GM21825 (cell line): ENCODE results near the gene ZNF530.
A peak's percentile ranks its signal among the peaks of the same experiment; 100 is the strongest.

Source experiments
- ATAC-seq: cut with Tn5 transposase; IDR thresholded peaks from one replicate; pipeline ENCODE4 v1.9.1; 2021; ENCODE audit warnings: mild to moderate bottlenecking, moderate library complexity; ENCODE audit not compliant: unreplicated experiment

ZNF530 gene

GRCh38 chr19:57613941-57614743, 14.5 kb downstream of the ZNF530 start, which contains the start of gene ZNF134:
TSS of gene ZNF134 (plus strand) at chr19:57614242. CDS start at chr19:57619469, 5,227 bp downstream.
- ATAC-seq = peak; percentile 95

DNA sequence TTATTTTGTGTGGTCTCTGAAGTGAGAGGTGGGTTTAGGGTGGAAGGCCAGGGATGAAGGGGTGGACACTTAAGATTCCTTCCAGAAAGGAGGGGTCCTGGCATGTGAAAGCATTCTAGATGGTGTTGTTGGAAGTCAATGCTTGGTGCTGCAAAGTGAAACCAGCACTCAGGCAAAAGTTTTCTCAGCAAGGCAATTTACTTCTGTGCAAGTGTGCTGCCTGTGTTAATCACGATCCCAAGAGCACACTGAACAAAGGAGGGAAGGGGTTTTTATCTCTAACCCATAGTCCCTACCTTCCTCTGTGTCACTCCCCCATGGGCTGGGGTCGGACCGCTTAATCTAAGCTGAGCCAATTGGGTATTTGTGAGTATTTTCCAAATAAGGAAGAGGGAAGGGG, 15.7 kb downstream of the ZNF530 start:
- ATAC-seq = no peak

DNA sequence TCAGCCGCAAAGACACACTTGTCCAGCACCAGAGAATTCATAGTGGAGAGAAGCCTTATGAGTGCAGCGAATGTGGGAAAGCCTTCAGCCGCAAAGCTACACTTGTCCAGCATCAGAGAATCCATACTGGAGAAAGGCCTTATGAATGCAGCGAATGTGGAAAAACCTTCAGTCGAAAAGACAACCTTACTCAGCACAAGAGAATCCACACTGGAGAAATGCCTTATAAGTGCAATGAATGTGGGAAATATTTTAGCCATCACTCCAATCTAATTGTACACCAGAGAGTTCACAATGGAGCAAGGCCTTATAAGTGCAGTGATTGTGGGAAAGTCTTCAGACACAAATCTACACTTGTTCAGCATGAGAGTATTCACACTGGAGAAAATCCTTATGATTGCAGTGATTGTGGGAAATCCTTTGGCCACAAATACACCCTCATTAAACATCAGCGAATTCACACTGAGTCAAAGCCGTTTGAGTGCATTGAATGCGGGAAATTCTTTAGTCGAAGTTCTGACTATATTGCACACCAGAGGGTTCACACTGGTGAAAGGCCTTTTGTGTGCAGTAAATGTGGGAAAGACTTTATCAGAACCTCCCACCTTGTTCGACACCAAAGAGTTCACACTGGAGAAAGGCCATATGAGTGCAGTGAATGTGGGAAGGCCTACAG, 21.1 kb downstream of the ZNF530 start:
- ATAC-seq = no peak

- no peak for ATAC-seq
Measured at GRCh38 chr19:57623091-57623490, 23.4 kb downstream of the ZNF530 start.

- ATAC-seq = peak; percentile 96
Measured at GRCh38 chr19:57632987-57633831, 33.5 kb downstream of the ZNF530 start, which contains the start of gene ZNF211. TSS of gene ZNF211 (plus strand) at chr19:57633168. CDS start at chr19:57633347, 179 bp downstream.

DNA sequence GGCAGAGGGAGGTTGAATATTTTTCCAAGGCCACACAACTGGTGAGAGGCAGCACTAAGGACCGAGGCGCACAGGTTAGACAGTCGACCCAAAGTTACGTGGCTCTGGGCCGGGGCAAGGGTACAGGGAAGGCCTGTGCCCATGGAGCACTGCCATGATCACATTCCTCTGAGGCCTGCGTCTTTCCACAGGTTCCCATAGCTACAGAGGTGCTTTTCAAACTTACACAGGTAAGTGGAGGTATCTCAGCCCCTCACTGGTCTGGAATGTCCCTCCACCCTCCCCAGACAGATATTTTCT, 34.1 kb downstream of the ZNF530 start:
- ATAC-seq = no peak

DNA sequence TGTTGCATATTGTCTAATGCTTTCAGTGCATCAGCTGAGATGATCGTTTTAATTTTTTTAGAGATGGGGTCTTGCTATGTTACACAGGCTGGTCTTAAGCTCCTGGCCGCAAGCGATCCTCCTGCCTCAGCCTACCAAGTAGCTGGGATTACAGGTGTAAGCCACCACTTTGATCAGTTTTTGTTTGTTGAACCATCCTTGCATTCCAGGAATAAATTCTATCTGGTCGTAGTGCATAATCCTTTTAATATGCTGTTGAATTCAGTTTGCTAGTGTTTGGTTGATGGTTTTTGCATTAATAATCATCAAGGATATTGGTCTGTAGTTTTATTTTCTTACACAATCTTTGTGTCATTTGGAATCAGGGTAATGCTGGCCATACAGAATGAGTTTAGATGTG, 37.7 kb downstream of the ZNF530 start:
- ATAC-seq = no peak

DNA sequence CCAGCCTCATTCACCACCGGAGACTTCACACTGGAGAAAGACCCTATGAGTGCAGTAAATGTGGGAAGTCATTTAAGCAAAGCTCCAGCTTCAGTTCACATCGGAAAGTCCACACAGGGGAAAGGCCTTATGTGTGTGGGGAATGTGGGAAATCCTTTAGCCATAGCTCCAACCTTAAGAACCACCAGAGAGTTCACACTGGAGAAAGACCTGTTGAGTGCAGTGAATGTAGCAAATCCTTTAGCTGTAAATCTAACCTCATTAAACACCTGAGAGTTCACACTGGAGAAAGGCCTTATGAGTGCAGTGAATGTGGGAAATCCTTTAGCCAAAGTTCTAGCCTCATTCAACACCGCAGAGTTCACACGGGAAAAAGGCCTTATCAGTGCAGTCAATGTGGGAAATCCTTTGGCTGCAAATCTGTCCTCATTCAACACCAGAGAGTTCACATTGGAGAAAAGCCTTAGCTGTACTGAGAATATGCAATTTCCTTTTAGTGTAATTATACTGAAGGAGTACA, 42.1 kb downstream of the ZNF530 start:
- ATAC-seq = no peak

GRCh38 chr19:57642396-57643046, 42.8 kb downstream of the ZNF530 start:
- ATAC-seq = no peak

DNA sequence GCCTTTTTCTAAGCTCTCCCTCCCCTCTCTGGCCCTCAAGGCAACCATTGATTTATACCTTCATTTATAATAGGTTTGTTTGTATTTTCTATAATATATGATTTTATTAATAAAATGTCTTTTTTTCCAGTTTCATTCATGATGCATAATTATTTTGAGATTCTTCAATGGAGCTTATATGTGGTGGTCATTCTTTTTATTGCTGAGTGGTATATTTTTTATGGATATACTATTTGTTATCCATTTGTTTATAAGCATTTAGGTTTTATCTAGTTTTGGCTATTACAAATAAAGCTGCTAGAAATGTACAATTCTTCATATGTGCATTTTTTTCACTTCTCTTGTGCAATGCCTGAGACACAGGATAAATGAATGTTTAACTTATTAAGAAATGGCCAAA, 44.0 kb downstream of the ZNF530 start:
- no peak for ATAC-seq

- no peak for ATAC-seq
Measured at GRCh38 chr19:57648331-57649003, 48.8 kb downstream of the ZNF530 start.

DNA sequence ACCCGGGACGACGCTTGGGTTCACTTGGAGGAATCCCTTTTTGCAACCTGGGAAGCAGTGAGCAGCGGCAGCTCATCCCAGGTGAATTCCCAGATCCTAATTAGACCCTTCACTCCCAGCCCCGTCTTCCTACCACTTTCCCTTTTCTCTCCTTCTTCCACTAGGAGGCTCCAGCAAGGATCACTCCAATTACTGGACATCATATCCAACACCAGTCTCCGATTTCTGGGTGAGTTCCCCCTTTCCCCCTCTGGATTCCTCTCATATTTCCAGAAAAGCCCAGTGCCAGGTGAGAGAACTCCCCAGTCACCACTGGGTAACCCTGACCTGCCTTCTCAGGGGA, 51.9 kb downstream of the ZNF530 start:
- ATAC-seq = no peak

DNA sequence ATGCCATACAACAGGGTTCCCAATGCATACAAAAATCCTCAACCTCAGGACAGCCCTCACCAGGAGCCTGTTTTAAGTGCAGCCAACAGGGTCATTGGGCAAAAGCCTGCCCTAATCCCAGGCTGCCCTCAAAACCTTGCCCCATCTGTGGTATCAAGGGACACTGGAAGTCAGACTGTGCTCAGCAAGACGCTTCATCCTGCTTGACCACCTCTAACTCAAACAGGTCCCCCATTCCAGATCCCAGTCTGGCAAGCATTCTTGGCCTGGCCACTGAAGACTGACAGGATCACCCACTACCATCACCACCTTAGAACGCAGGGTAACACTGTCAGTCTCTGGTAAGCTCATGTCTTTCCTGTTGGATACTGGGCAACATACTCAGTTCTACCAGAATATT, 54.0 kb downstream of the ZNF530 start:
- ATAC-seq = no peak

GRCh38 chr19:57655443-57655842, 55.8 kb downstream of the ZNF530 start:
- no peak for ATAC-seq

- ATAC-seq = no peak
Measured at GRCh38 chr19:57656346-57656745, 56.7 kb downstream of the ZNF530 start.
